CD14-positive monocyte (primary cell): ENCODE data around the gene TOMM7. TPM values are rescaled to one million over a fixed set of nuclear protein-coding genes. Genes with fewer than 3 reads are reported as not detected.

Experiments
- DNase-seq, 3 donors: peaks; one replicate each; pipeline ENCODE4 v3.0.0-alpha.2; 2011 to 2022
- H2AFZ ChIP-seq: 2 replicates; pipeline ENCODE4 v1.6.0; 2012; ENCODE audit warnings: mild to moderate bottlenecking, low read depth, low read length, inconsistent platforms; ENCODE audit not compliant: insufficient read depth, poor library complexity, severe bottlenecking
- H3K27ac ChIP-seq, 2 donors: 1 replicate in 1 of 2; 2 replicates in 1 of 2; pipeline ENCODE4 v1.5.1; 2012 to 2013; ENCODE audit warnings: low read length in 2 of 2, control low read depth in 1 of 2, inconsistent platforms in 1 of 2, low read depth in 1 of 2, mild to moderate bottlenecking in 1 of 2
- H3K27me3 ChIP-seq, 2 donors: one replicate each; pipeline versions ENCODE4 v1.6.0 to v1.6.1; 2011 to 2013; ENCODE audit warnings: low read length in 2 of 2; ENCODE audit not compliant: control insufficient read depth in 2 of 2, insufficient read depth in 2 of 2
- H3K36me3 ChIP-seq, 2 donors: replicated peaks in 1 of 2; 1 replicate in 1 of 2; 2 replicates in 1 of 2; pipeline versions ENCODE4 v1.5.1 to v1.6.1; 2012 to 2013; ENCODE audit warnings: low read length in 2 of 2, control low read depth in 1 of 2, inconsistent platforms in 1 of 2, mild to moderate bottlenecking in 1 of 2; ENCODE audit not compliant: insufficient read depth in 2 of 2, control insufficient read depth in 1 of 2
- H3K4me1 ChIP-seq, 2 donors: 1 replicate in 1 of 2; 2 replicates in 1 of 2; pipeline versions ENCODE4 v1.5.1 to v1.6.1; 2012 to 2013; ENCODE audit warnings: low read length in 2 of 2, control low read depth in 1 of 2, inconsistent platforms in 1 of 2, mild to moderate bottlenecking in 1 of 2, moderate library complexity in 1 of 2; ENCODE audit not compliant: insufficient read depth in 2 of 2, control insufficient read depth in 1 of 2
- H3K4me2 ChIP-seq: replicated peaks from 2 replicates; pipeline ENCODE3; 2012; ENCODE audit warnings: low read length, moderate library complexity, mild to moderate bottlenecking; ENCODE audit not compliant: poor library complexity, severe bottlenecking; ENCODE audit errors: extremely low read depth
- H3K4me3 ChIP-seq, 3 experiments: fragments of 200-600 bp in 1 of 3; sonication (generic) in 1 of 3; replicated peaks in 1 of 3; 1 replicate in 2 of 3; 2 replicates in 1 of 3; pipeline ENCODE4 v1.5.1; 2011 to 2013; ENCODE audit warnings: low read length in 3 of 3, mild to moderate bottlenecking in 3 of 3, control low read depth in 2 of 3, low read depth in 2 of 3, inconsistent platforms in 1 of 3, moderate library complexity in 1 of 3
- H3K79me2 ChIP-seq: 2 replicates; pipeline ENCODE4 v1.6.0; 2012; ENCODE audit warnings: mild to moderate bottlenecking, control low read depth, inconsistent platforms, low read length, moderate library complexity; ENCODE audit not compliant: insufficient read depth
- H3K9ac ChIP-seq: 2 replicates; pipeline ENCODE4 v1.6.0; 2017; ENCODE audit warnings: low read length, mild to moderate bottlenecking; ENCODE audit not compliant: insufficient read depth, poor library complexity, severe bottlenecking
- H3K9me3 ChIP-seq, 2 donors: replicated peaks in 1 of 2; 1 replicate in 1 of 2; 2 replicates in 1 of 2; pipeline versions ENCODE4 v1.5.1 to v1.6.1; 2012 to 2013; ENCODE audit warnings: low read length in 2 of 2, control low read depth in 1 of 2; ENCODE audit not compliant: control insufficient read depth in 1 of 2, insufficient read depth in 1 of 2
- H4K20me1 ChIP-seq: 2 replicates; pipeline ENCODE4 v1.6.0; 2012; ENCODE audit warnings: mild to moderate bottlenecking, low read length, control low read depth, moderate library complexity; ENCODE audit not compliant: insufficient read depth
- H3K27ac Mint-ChIP-seq, 7 donors: one replicate each; pipeline ENCODE4 v1.8.0; 2020; ENCODE audit warnings: mild to moderate bottlenecking in 7 of 7, mixed read lengths in 7 of 7, moderate library complexity in 6 of 7, inconsistent platforms in 2 of 7
- H3K27me3 Mint-ChIP-seq, 3 donors: one replicate each; pipeline ENCODE4 v1.8.0; 2021 to 2022; ENCODE audit warnings: low read depth in 3 of 3, mild to moderate bottlenecking in 3 of 3, mixed read lengths in 3 of 3, moderate library complexity in 3 of 3, inconsistent platforms in 1 of 3
- H3K36me3 Mint-ChIP-seq, 2 donors: one replicate each; pipeline ENCODE4 v1.8.0; 2020; ENCODE audit warnings: mixed read lengths in 2 of 2, inconsistent platforms in 1 of 2, mild to moderate bottlenecking in 1 of 2
- H3K4me1 Mint-ChIP-seq: one replicate; pipeline ENCODE4 v1.8.0; 2020; ENCODE audit warnings: mild to moderate bottlenecking, mixed read lengths
- H3K4me3 Mint-ChIP-seq, 2 donors: one replicate each; pipeline ENCODE4 v1.8.0; 2020; ENCODE audit warnings: mild to moderate bottlenecking in 2 of 2, mixed read lengths in 2 of 2, moderate library complexity in 1 of 2
- H3K9me3 Mint-ChIP-seq, 7 donors: one replicate each; pipeline ENCODE4 v1.8.0; 2020 to 2022; ENCODE audit warnings: mixed read lengths in 7 of 7, mild to moderate bottlenecking in 6 of 7, moderate library complexity in 6 of 7, inconsistent platforms in 2 of 7
- WGBS: methylation state at CpG from one replicate; pipeline ENCODE4 v1.1.5; 2013; ENCODE audit warnings: missing lambda C conversion rate; ENCODE audit not compliant: insufficient coverage; 5-methylcytosine and 5-hydroxymethylcytosine counted together
- intact Hi-C, 2 donors: fragments of 100-400 bp; cut with micrococcal nuclease; formaldehyde crosslinking; loops; one replicate each; pipeline versions ENCODE4 v1.15.0 to v1.15.1; 2023
- polyA plus RNA-seq, 3 donors: library from polyadenylated mRNA; depleted of rRNA in 1 of 3; unstranded in 2 of 3; stranded (reverse) in 1 of 3; fragments of 300-500 nt in 2 of 3; fragments of >200 nt in 1 of 3; fragmentation: Illumina TruSeq in 2 of 3; gene quantifications; 1 replicate in 2 of 3; 2 replicates in 1 of 3; pipeline ENCODE4 v1.2.3, GENCODE V29; 2012 to 2021
- TF ChIP-seq, protein P1 (sequence below): fragments of 200-600 bp; IDR thresholded peaks from one replicate; pipeline ENCODE4 v1.8.0; 2022; ENCODE audit warnings: antibody characterized with exemption, mild to moderate bottlenecking

Gene TOMM7
- polyA plus RNA-seq, 3 donors = 93.3 to 125 (median 111) TPM

- Mint-ChIP-seq H3K27ac (no peak overlapping the region), H3K36me3 (no peaks in the 10 kb centered on the region), H3K27me3 (peaks cover 3 to 6% (median 4%) of the 10 kb centered on the region in 3 donors), H3K4me3 (no peak overlapping the region), H3K9me3 (no peaks in the 10 kb centered on the region), H3K4me1 (no peaks in the 10 kb centered on the region)
- TF ChIP-seq, protein P1, sequence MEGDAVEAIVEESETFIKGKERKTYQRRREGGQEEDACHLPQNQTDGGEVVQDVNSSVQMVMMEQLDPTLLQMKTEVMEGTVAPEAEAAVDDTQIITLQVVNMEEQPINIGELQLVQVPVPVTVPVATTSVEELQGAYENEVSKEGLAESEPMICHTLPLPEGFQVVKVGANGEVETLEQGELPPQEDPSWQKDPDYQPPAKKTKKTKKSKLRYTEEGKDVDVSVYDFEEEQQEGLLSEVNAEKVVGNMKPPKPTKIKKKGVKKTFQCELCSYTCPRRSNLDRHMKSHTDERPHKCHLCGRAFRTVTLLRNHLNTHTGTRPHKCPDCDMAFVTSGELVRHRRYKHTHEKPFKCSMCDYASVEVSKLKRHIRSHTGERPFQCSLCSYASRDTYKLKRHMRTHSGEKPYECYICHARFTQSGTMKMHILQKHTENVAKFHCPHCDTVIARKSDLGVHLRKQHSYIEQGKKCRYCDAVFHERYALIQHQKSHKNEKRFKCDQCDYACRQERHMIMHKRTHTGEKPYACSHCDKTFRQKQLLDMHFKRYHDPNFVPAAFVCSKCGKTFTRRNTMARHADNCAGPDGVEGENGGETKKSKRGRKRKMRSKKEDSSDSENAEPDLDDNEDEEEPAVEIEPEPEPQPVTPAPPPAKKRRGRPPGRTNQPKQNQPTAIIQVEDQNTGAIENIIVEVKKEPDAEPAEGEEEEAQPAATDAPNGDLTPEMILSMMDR = no peak
- Histone ChIP-seq H3K27ac (no peak overlapping the region), H3K4me1 (no peaks in the 10 kb centered on the region), H2AFZ (no peak overlapping the region), H3K79me2 (no peaks in the 10 kb centered on the region), H3K27me3 (peaks cover 0 to 2% of the 10 kb centered on the region in 2 donors), H3K4me2 (no peak overlapping the region), H3K36me3 (no peaks in the 10 kb centered on the region), H3K4me3 (no peak overlapping the region), H4K20me1 (no peaks in the 10 kb centered on the region), H3K9ac (no peak overlapping the region), H3K9me3 (no peaks in the 10 kb centered on the region)
- intact Hi-C loops = no loop called here
- no peak for DNase-seq
- WGBS = no CpG with 5 or more reads among the region's 3 CpGs
Observed at GRCh38 chr7:22832401-22832800, 9.8 kb upstream of the TOMM7 start.

DNA sequence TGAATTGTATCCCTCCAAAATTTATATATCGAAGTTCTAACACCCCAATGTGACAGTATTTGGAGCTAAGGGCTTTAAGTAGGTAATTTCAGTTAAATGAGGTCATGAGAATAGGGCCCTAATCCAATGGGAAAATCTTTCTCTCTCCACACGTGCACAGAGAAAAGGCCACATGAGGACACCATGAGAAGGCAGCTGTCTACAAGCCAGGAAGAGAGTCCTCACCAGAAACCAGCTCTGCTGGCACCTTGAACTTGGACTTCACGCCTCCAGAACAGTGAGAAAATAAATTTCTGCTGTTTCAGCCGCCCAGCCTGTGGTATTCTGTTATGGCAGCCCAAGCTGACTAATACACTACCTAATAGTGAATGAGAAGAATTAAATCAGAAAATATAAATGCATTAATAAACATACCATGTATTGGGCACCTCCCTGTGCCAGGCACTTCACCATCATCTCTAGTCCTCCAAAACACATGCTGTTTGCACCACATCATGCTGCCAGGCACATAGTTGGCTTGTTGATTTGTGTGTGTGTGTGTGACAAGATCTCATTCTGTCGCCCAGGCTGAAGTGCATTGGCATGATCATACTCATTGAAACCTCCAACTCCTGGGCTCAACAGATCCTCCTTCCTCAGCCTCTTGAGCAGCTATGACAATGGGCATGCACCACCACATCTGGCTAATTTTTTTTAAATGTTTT, 9.1 kb upstream of the TOMM7 start:
- H3K79me2 ChIP-seq = no peaks in the 10 kb centered on the region
- no peaks in the 10 kb centered on the region for H4K20me1 ChIP-seq
- no peaks in the 10 kb centered on the region for H3K4me1 ChIP-seq
- WGBS = no CpG with 5 or more reads among the region's 5 CpGs
- H3K4me2 ChIP-seq = no peak overlapping the region
- Mint-ChIP-seq H3K27ac (no peak overlapping the region), H3K27me3 (peaks cover 4 to 8% (median 4%) of the 10 kb centered on the region in 3 donors), H3K36me3 (no peaks in the 10 kb centered on the region), H3K4me1 (no peaks in the 10 kb centered on the region), H3K9me3 (no peaks in the 10 kb centered on the region), H3K4me3 (no peak overlapping the region)
- intact Hi-C loops = no loop called here
- H2AFZ ChIP-seq = no peak overlapping the region
- no peaks in the 10 kb centered on the region for H3K9me3 ChIP-seq
- TF ChIP-seq, protein P1 = no peak
- H3K4me3 ChIP-seq = no peak overlapping the region
- no peak overlapping the region for H3K27ac ChIP-seq
- no peak for DNase-seq
- no peaks in the 10 kb centered on the region for H3K36me3 ChIP-seq
- peaks cover 0 to 4% of the 10 kb centered on the region in 2 donors for H3K27me3 ChIP-seq
- H3K9ac ChIP-seq = no peak overlapping the region
